Retinal pigment epithelial cell (primary cell): ENCODE measurements around the gene RMP24.

Experiments used
- DNase-seq: peaks from one replicate; pipeline ENCODE4 v3.0.0-alpha.2; 2010; ENCODE audit warnings: low read depth
- H3K4me3 ChIP-seq: 2 replicates; pipeline ENCODE4 v1.5.1; 2011; ENCODE audit warnings: mild to moderate bottlenecking, low read length, control low read depth, moderate library complexity
- CTCF ChIP-seq: conservative IDR thresholded peaks from 2 replicates; pipeline ENCODE4 v1.5.1; 2011; ENCODE audit warnings: low read depth, low read length, control low read depth, inconsistent platforms

RMP24 gene

GRCh38 chr18:35948080-35948479 lies 24.4 kb upstream of the RMP24 start:
- no peak for TF ChIP-seq CTCF
- H3K4me3 ChIP-seq: no peak overlapping the region
- no peak for DNase-seq

GRCh38 chr18:35949090-35949489 lies 23.4 kb upstream of the RMP24 start:
- no peak for DNase-seq
- TF ChIP-seq CTCF: no peak
- no peak overlapping the region for H3K4me3 ChIP-seq

- peak; percentile 19 for DNase-seq
- H3K4me3 ChIP-seq: peak overlapping the region; percentile 62
- peak; percentile 92 for TF ChIP-seq CTCF
These were observed 22.4 kb upstream of the RMP24 start for GRCh38 chr18:35949903-35950627.

- peak overlapping the region; percentile 62 for H3K4me3 ChIP-seq
- no peak for TF ChIP-seq CTCF
- no peak for DNase-seq
These were observed 21.9 kb upstream of the RMP24 start for GRCh38 chr18:35950628-35950982.

- TF ChIP-seq CTCF: no peak
- H3K4me3 ChIP-seq: no peak overlapping the region
- DNase-seq: no peak
These were observed 18.8 kb upstream of the RMP24 start for GRCh38 chr18:35953688-35954087.

- no peak for DNase-seq
- no peak for TF ChIP-seq CTCF
- H3K4me3 ChIP-seq: no peak overlapping the region
These were observed 16.3 kb upstream of the RMP24 start for GRCh38 chr18:35956226-35956625.

GRCh38 chr18:35962320-35962719 lies 10.2 kb upstream of the RMP24 start:
- DNase-seq: no peak
- H3K4me3 ChIP-seq: no peak overlapping the region
- no peak for TF ChIP-seq CTCF
